ENCODE data around the gene USP37. TPM values are rescaled to one million over a fixed set of nuclear protein-coding genes. Genes with fewer than 3 reads are reported as not detected.

The USP37 gene
- 10 to 100 TPM in 1 of 2 donors, 1 to 10 TPM in 1; 6.0 to 14.5 TPM for total RNA-seq

GRCh38 chr2:218568190-218569037 lies at the start of gene USP37, which contains the start of gene CNOT9:
USP37 (minus strand) TSS chr2:218568351; CDS start chr2:218558653, 9,698 bp downstream.
CNOT9 (plus strand) TSS chr2:218568839; CDS start chr2:218568955, 116 bp downstream.
- TF ChIP-seq CTCF (IDR thresholded peaks at IDR 0.05) (peak in 4 of 7 experiments; percentile 5 to 32 (median 24)), POLR2A (IDR thresholded peaks at IDR 0.05) (peak; percentile 53 to 79 (median 69))
- H3K4me1 ChIP-seq, result peaks cover 28% of the 10 kb centered on the region
- 0% methylated on average over 6 to 74 of the region's 77 CpGs for WGBS, 2 donors
- H3K36me3 ChIP-seq (replicated peaks in 1 of 2; ENCODE audit: insufficient read depth in 1 of 2, low read depth in 2 of 2), result peaks cover 0 to 2% of the 10 kb centered on the region in 2 donors
- no peaks in the 10 kb centered on the region for H3K27me3 ChIP-seq
- intact Hi-C loops (cut with DNase I), result no loop called here
- DNase-seq (peak; percentile 100), ATAC-seq (peak; percentile 95)
- H3K4me3 ChIP-seq, result peak within 1 kb of the TSS; percentile 61 to 70
- H3K9me3 ChIP-seq, result no peaks in the 10 kb centered on the region
- peak within 1 kb of the TSS; percentile 82 to 96 (median 90) for H3K27ac ChIP-seq

- ATAC-seq (no peak), DNase-seq (no peak)
- H3K4me3 ChIP-seq, result no peak overlapping the region
- no peaks in the 10 kb centered on the region for H3K27me3 ChIP-seq
- H3K36me3 ChIP-seq (replicated peaks in 1 of 2; ENCODE audit: insufficient read depth in 1 of 2, low read depth in 2 of 2), result no peaks in the 10 kb centered on the region
- H3K27ac ChIP-seq, result no peak overlapping the region
- no peaks in the 10 kb centered on the region for H3K9me3 ChIP-seq
- WGBS, 2 donors, result 71% methylated on average over 4 to 6 of the region's 6 CpGs
- no peaks in the 10 kb centered on the region for H3K4me1 ChIP-seq
- TF ChIP-seq POLR2A (IDR thresholded peaks at IDR 0.05) (no peak), CTCF (IDR thresholded peaks at IDR 0.05) (no peak)
- intact Hi-C loops (cut with DNase I), result no loop called here
Measured at GRCh38 chr2:218615868-218616315, 47.7 kb upstream of the USP37 start.

- no peaks in the 10 kb centered on the region for H3K27me3 ChIP-seq
- ATAC-seq, result no peak
- peak in 1 of 4 donors; percentile 8 for DNase-seq
- H3K4me1 ChIP-seq, result peaks cover 7% of the 10 kb centered on the region
- no peak within 1 kb of the TSS for H3K4me3 ChIP-seq
- no peaks in the 10 kb centered on the region for H3K36me3 ChIP-seq (replicated peaks in 1 of 2; ENCODE audit: insufficient read depth in 1 of 2, low read depth in 2 of 2)
- no peak within 1 kb of the TSS for H3K27ac ChIP-seq
- no peaks in the 10 kb centered on the region for H3K9me3 ChIP-seq
- WGBS, 2 donors, result 27 to 34% methylated on average over 8 of the region's 8 CpGs
- intact Hi-C loops (cut with DNase I), result no loop called here
- TF ChIP-seq CTCF (IDR thresholded peaks at IDR 0.05) (no peak), POLR2A (IDR thresholded peaks at IDR 0.05) (no peak)
Measured at GRCh38 chr2:218607436-218608115, 39.4 kb upstream of the USP37 start, which contains the start of gene PLCD4. PLCD4 (plus strand) TSS chr2:218607899; CDS start chr2:218615740, 7,841 bp downstream.

- Histone ChIP-seq H3K27ac (no peak overlapping the region), H3K4me1 (peaks cover 7% of the 10 kb centered on the region), H3K36me3 (replicated peaks in 1 of 2; ENCODE audit: insufficient read depth in 1 of 2, low read depth in 2 of 2) (no peaks in the 10 kb centered on the region), H3K4me3 (no peak overlapping the region), H3K9me3 (no peaks in the 10 kb centered on the region), H3K27me3 (no peaks in the 10 kb centered on the region)
- WGBS, 2 donors, result 78 to 100% methylated on average over 1 to 2 of the region's 2 CpGs
- intact Hi-C loops (cut with DNase I), result no loop called here
- DNase-seq, result peak in 2 of 4 donors; percentile 15 to 27
- no peak for TF ChIP-seq POLR2A (IDR thresholded peaks at IDR 0.05)
- no peak for TF ChIP-seq CTCF (IDR thresholded peaks at IDR 0.05)
- ATAC-seq, result no peak
Measured at GRCh38 chr2:218605432-218605831, 37.3 kb upstream of the USP37 start.

Measured in body of pancreas (tissue), 4 donors.